NOMO-1 treated with DMSO at 0.1 percent for 48 hours (cell line): ENCODE data around the gene MTCL3.
A peak's percentile ranks its signal among the peaks of the same experiment; 100 is the strongest.

Source experiments
- DNase-seq: peaks from one replicate; lab custom pipeline; 2025; ENCODE audit not compliant: unreplicated experiment; lab: John Stamatoyannopoulos, UW

Gene MTCL3

GRCh38 chr6:127518710-127519468 lies at the start of gene MTCL3:
MTCL3 (minus strand) TSS chr6:127519335.
- DNase-seq: no peak

- no peak for DNase-seq
Observed at GRCh38 chr6:127567476-127567875, 48.3 kb upstream of the MTCL3 start.

- DNase-seq: no peak
Observed at GRCh38 chr6:127566651-127567050, 47.5 kb upstream of the MTCL3 start.

GRCh38 chr6:127566119-127566518 lies 47.0 kb upstream of the MTCL3 start:
- no peak for DNase-seq

- DNase-seq: no peak
Observed at GRCh38 chr6:127564761-127565160, 45.6 kb upstream of the MTCL3 start.

GRCh38 chr6:127561660-127562059 lies 42.5 kb upstream of the MTCL3 start:
- DNase-seq: no peak

GRCh38 chr6:127554435-127555006 lies 35.4 kb upstream of the MTCL3 start:
- DNase-seq: peak; percentile 2

- no peak for DNase-seq
Observed at GRCh38 chr6:127550403-127550802, 31.3 kb upstream of the MTCL3 start.

GRCh38 chr6:127547904-127548649 lies 28.9 kb upstream of the MTCL3 start:
- no peak for DNase-seq

GRCh38 chr6:127547215-127547614 lies 28.1 kb upstream of the MTCL3 start:
- DNase-seq: no peak

- DNase-seq: peak; percentile 60
Observed at GRCh38 chr6:127539272-127539671, 20.1 kb upstream of the MTCL3 start.

- DNase-seq: no peak
Observed at GRCh38 chr6:127538750-127539264, 19.7 kb upstream of the MTCL3 start.

- no peak for DNase-seq
Observed at GRCh38 chr6:127533736-127534135, 14.6 kb upstream of the MTCL3 start.

GRCh38 chr6:127533011-127533410 lies 13.9 kb upstream of the MTCL3 start:
- DNase-seq: no peak

GRCh38 chr6:127522714-127523113 lies 3.6 kb upstream of the MTCL3 start:
- DNase-seq: no peak

- no peak for DNase-seq
Observed at GRCh38 chr6:127520066-127520465, 931 bp upstream of the MTCL3 start.

GRCh38 chr6:127519469-127519785 lies 292 bp upstream of the MTCL3 start:
- DNase-seq: no peak

- DNase-seq: no peak
Observed at GRCh38 chr6:127518191-127518709, 885 bp downstream of the MTCL3 start.

GRCh38 chr6:127517693-127518092 lies 1.4 kb downstream of the MTCL3 start:
- DNase-seq: no peak

GRCh38 chr6:127516662-127517273 lies 2.4 kb downstream of the MTCL3 start:
- peak; percentile 20 for DNase-seq
